HG03095 (cell line): Measurements from ENCODE around the gene GPR26.
"Not testable (repeated sequence)": the region's sequence is repeated elsewhere in the genome, so short reads cannot be mapped to it uniquely, and the experiment has no call there.

Experiments
- ATAC-seq: cut with Tn5 transposase; IDR thresholded peaks from one replicate; pipeline ENCODE4 v1.9.1; 2021; ENCODE audit warnings: moderate library complexity; ENCODE audit not compliant: unreplicated experiment

The GPR26 gene

GRCh38 chr10:123704812-123705211, 38.7 kb downstream of the GPR26 start:
- no peak for ATAC-seq

GRCh38 chr10:123706236-123706635, 40.1 kb downstream of the GPR26 start:
- ATAC-seq = no peak

- ATAC-seq = no peak
Observed at GRCh38 chr10:123715546-123715945, 49.4 kb downstream of the GPR26 start.

GRCh38 chr10:123717336-123717735, 51.2 kb downstream of the GPR26 start:
- ATAC-seq = no peak

GRCh38 chr10:123718544-123719060, 52.4 kb downstream of the GPR26 start:
- no peak for ATAC-seq

- ATAC-seq = no peak
Observed at GRCh38 chr10:123720536-123720935, 54.4 kb downstream of the GPR26 start.

- no peak for ATAC-seq
Observed at GRCh38 chr10:123721441-123722049, 55.4 kb downstream of the GPR26 start.

GRCh38 chr10:123722351-123722750, 56.2 kb downstream of the GPR26 start:
- ATAC-seq = no peak

- ATAC-seq = no peak
Observed at GRCh38 chr10:123724747-123725146, 58.6 kb downstream of the GPR26 start.

- no peak for ATAC-seq
Observed at GRCh38 chr10:123726381-123726780, 60.2 kb downstream of the GPR26 start.

- no peak for ATAC-seq
Observed at GRCh38 chr10:123726836-123727235, 60.7 kb downstream of the GPR26 start.

GRCh38 chr10:123729523-123729922, 63.4 kb downstream of the GPR26 start:
- no peak for ATAC-seq

GRCh38 chr10:123736917-123737316, 70.8 kb downstream of the GPR26 start:
- not testable (repeated sequence) for ATAC-seq

GRCh38 chr10:123741146-123741545, 75.0 kb downstream of the GPR26 start:
- ATAC-seq = no peak

- no peak for ATAC-seq
Observed at GRCh38 chr10:123741711-123742110, 75.6 kb downstream of the GPR26 start.

GRCh38 chr10:123742751-123743440, 76.7 kb downstream of the GPR26 start:
- no peak for ATAC-seq

- no peak for ATAC-seq
Observed at GRCh38 chr10:123743441-123744223, 77.5 kb downstream of the GPR26 start.

GRCh38 chr10:123744224-123744536, 78.0 kb downstream of the GPR26 start:
- no peak for ATAC-seq
